Mesodermal cell (in vitro differentiated cells): ENCODE results near the gene PERM1.

Source experiments
- H3K27ac ChIP-seq: 2 replicates; pipeline ENCODE4 v1.7.0; 2013; ENCODE audit warnings: mild to moderate bottlenecking, low read depth, low read length, moderate library complexity; ENCODE audit not compliant: severe bottlenecking
- H3K36me3 ChIP-seq: 2 replicates; pipeline ENCODE4 v1.7.1; 2013; ENCODE audit warnings: mild to moderate bottlenecking, low read length, moderate library complexity; ENCODE audit not compliant: control insufficient read depth, insufficient read depth
- H3K4me1 ChIP-seq: one replicate; pipeline ENCODE4 v1.7.1; 2013; ENCODE audit warnings: mild to moderate bottlenecking, low read length; ENCODE audit not compliant: insufficient read depth, control insufficient read depth, poor library complexity, severe bottlenecking
- H3K4me3 ChIP-seq: 2 replicates; pipeline ENCODE4 v1.7.0; 2013; ENCODE audit warnings: low read length, control low read depth, mild to moderate bottlenecking; ENCODE audit not compliant: insufficient read depth, poor library complexity, severe bottlenecking; ENCODE audit errors: extremely low read depth
- H3K9me3 ChIP-seq: 2 replicates; pipeline ENCODE4 v1.7.1; 2013; ENCODE audit warnings: mild to moderate bottlenecking, low read length, moderate library complexity; ENCODE audit not compliant: control insufficient read depth
- WGBS, 2 experiments: methylation state at CpG; one replicate each; pipeline ENCODE4 v1.1.5; 2013; ENCODE audit warnings: missing lambda C conversion rate in 2 of 2; ENCODE audit not compliant: insufficient coverage in 2 of 2; 5-methylcytosine and 5-hydroxymethylcytosine counted together

PERM1 gene

GRCh38 chr1:932776-933602 is 48.9 kb downstream of the PERM1 start:
- Histone ChIP-seq H3K27ac (no peak overlapping the region), H3K4me1 (peaks cover 12% of the 10 kb centered on the region), H3K9me3 (no peaks in the 10 kb centered on the region), H3K4me3 (no peak overlapping the region), H3K36me3 (peaks cover 10% of the 10 kb centered on the region)
- 74 to 76% methylated on average over 19 to 22 of the region's 25 CpGs for WGBS, 2 experiments

- H3K27ac ChIP-seq = no peak overlapping the region
- 53 to 59% methylated on average over 16 of the region's 16 CpGs for WGBS, 2 experiments
- H3K9me3 ChIP-seq = no peaks in the 10 kb centered on the region
- H3K4me3 ChIP-seq = no peak overlapping the region
- H3K36me3 ChIP-seq = peaks cover 10% of the 10 kb centered on the region
- H3K4me1 ChIP-seq = peaks cover 12% of the 10 kb centered on the region
These were observed 49.8 kb downstream of the PERM1 start for GRCh38 chr1:932173-932510.

- peaks cover 10% of the 10 kb centered on the region for H3K36me3 ChIP-seq
- H3K4me1 ChIP-seq = peaks cover 12% of the 10 kb centered on the region
- 63 to 69% methylated on average over 11 to 12 of the region's 15 CpGs for WGBS, 2 experiments
- H3K27ac ChIP-seq = no peak overlapping the region
- no peaks in the 10 kb centered on the region for H3K9me3 ChIP-seq
- no peak overlapping the region for H3K4me3 ChIP-seq
These were observed 50.3 kb downstream of the PERM1 start for GRCh38 chr1:931380-932172.

GRCh38 chr1:930633-931138 is 51.2 kb downstream of the PERM1 start:
- Histone ChIP-seq H3K4me1 (peaks cover 17% of the 10 kb centered on the region), H3K4me3 (no peak overlapping the region), H3K9me3 (no peaks in the 10 kb centered on the region), H3K36me3 (peaks cover 10% of the 10 kb centered on the region), H3K27ac (no peak overlapping the region)
- WGBS, 2 experiments = 70 to 76% methylated on average over 12 to 17 of the region's 18 CpGs

- Histone ChIP-seq H3K36me3 (peaks cover 10% of the 10 kb centered on the region), H3K4me3 (no peak overlapping the region), H3K9me3 (no peaks in the 10 kb centered on the region), H3K27ac (no peak overlapping the region), H3K4me1 (peaks cover 10% of the 10 kb centered on the region)
- 88 to 89% methylated on average over 28 to 34 of the region's 40 CpGs for WGBS, 2 experiments
These were observed 51.9 kb downstream of the PERM1 start for GRCh38 chr1:929712-930632.

- 78 to 85% methylated on average over 35 to 37 of the region's 40 CpGs for WGBS, 2 experiments
- Histone ChIP-seq H3K9me3 (no peaks in the 10 kb centered on the region), H3K4me1 (peaks cover 9% of the 10 kb centered on the region), H3K36me3 (peaks cover 10% of the 10 kb centered on the region), H3K27ac (no peak overlapping the region), H3K4me3 (no peak overlapping the region)
These were observed 52.9 kb downstream of the PERM1 start for GRCh38 chr1:928825-929661.

GRCh38 chr1:927748-928147 is 54.1 kb downstream of the PERM1 start:
- no peaks in the 10 kb centered on the region for H3K9me3 ChIP-seq
- no peak overlapping the region for H3K27ac ChIP-seq
- WGBS, 2 experiments = 86 to 90% methylated on average over 4 to 8 of the region's 10 CpGs
- no peak overlapping the region for H3K4me3 ChIP-seq
- H3K4me1 ChIP-seq = peaks cover 11% of the 10 kb centered on the region
- peaks cover 10% of the 10 kb centered on the region for H3K36me3 ChIP-seq

GRCh38 chr1:927234-927633 is 54.7 kb downstream of the PERM1 start:
- H3K4me3 ChIP-seq = no peak overlapping the region

GRCh38 chr1:925561-926421 is 56.1 kb downstream of the PERM1 start:
- H3K9me3 ChIP-seq = no peaks in the 10 kb centered on the region
- 5% methylated on average over 54 to 63 of the region's 65 CpGs for WGBS, 2 experiments
- peak overlapping the region; percentile 62 for H3K4me3 ChIP-seq

More at GRCh38 chr1:927234-927633, 54.7 kb downstream of the PERM1 start:
- H3K36me3 ChIP-seq = peaks cover 10% of the 10 kb centered on the region
- H3K4me1 ChIP-seq = peaks cover 11% of the 10 kb centered on the region
- H3K27ac ChIP-seq = no peak overlapping the region
- WGBS, 2 experiments = 69 to 75% methylated on average over 5 to 8 of the region's 9 CpGs
- H3K9me3 ChIP-seq = no peaks in the 10 kb centered on the region

More at GRCh38 chr1:925561-926421, 56.1 kb downstream of the PERM1 start:
- Histone ChIP-seq H3K36me3 (peaks cover 9% of the 10 kb centered on the region), H3K4me1 (peaks cover 18% of the 10 kb centered on the region), H3K27ac (no peak overlapping the region)
